Middle frontal gyrus (tissue), 1 donor: Measurements from ENCODE around the gene ZNF235.
"Not testable (repeated sequence)": the region's sequence is repeated elsewhere in the genome, so short reads cannot be mapped to it uniquely, and the experiment has no call there.

Experiments used
- DNase-seq: peaks from one replicate; pipeline ENCODE4 v3.0.0-alpha.2; 2015; ENCODE audit warnings: low spot score; ENCODE audit errors: extremely low spot score

ZNF235 gene

GRCh38 chr19:44304659-44305193 is at the start of gene ZNF235:
TSS of gene ZNF235 (minus strand) at chr19:44305025. CDS start at chr19:44303404, 1,621 bp downstream.
- DNase-seq: peak; percentile 93

- DNase-seq: no peak
These were observed 41.7 kb upstream of the ZNF235 start for GRCh38 chr19:44346556-44346955.

DNA sequence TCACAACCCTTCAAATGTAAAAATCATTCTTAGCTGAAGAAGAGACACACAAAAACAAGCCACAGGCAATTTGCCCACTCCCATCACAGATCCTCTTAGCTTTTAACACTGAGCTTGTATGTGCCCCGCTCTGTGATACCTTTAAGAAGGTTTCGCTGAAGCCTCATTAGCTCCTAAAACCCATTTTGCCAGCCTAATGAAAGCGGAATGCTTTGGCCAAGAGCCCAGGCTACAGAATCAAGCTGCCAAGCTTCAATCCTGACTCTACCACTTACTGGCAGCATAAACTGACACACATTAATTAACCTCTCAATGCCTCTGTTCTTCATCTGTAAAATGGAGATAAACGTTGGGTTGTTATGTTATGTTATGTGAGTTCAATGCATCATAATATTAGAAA is 41.1 kb upstream of the ZNF235 start:
- DNase-seq: no peak

DNA sequence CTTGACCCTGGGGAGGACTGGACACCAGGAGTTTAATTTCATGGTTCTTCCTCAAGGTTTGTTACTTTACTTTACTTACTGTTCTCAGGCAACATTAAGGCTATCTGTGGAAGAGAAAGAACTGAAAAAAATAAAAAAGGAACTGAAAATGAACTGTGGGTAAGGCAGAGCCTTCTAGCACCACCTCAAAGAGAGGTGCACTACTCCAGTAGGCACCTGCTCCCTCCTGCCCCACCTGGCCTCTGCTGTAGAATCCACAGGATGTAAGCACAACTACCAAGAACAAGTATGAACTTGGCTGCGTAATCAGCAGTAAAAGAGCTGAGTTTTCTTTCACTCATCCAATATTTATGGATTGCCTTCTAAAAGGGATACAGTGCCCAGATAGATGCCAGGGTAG is 39.4 kb upstream of the ZNF235 start:
- no peak for DNase-seq

- no peak for DNase-seq
These were observed 37.0 kb upstream of the ZNF235 start for GRCh38 chr19:44341794-44342193.

DNA sequence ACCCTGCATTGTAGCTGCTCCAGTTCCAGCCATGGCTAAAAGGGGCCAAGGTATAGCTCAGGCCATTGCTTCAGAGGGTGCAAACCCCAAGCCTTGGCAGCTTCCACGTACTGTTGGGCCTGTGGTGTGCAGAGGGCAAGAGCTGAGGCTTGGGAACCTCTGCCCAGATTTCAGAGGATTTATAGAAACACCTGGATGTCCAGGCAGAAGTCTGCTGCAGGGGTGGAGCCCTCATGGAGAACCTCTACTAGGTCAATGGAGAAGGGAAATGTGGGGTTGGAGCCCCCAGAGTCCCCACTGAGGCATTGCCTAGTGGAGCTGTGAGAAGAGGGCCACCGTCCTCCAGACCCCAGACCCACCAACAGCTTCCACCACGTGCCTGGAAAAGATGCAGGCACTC is 29.8 kb upstream of the ZNF235 start:
- not testable (repeated sequence) for DNase-seq

GRCh38 chr19:44332145-44332544 is 27.3 kb upstream of the ZNF235 start:
- DNase-seq: no peak

GRCh38 chr19:44315883-44316282 is 11.1 kb upstream of the ZNF235 start:
- no peak for DNase-seq

- no peak for DNase-seq
These were observed 8.4 kb upstream of the ZNF235 start for GRCh38 chr19:44313231-44313630.

DNA sequence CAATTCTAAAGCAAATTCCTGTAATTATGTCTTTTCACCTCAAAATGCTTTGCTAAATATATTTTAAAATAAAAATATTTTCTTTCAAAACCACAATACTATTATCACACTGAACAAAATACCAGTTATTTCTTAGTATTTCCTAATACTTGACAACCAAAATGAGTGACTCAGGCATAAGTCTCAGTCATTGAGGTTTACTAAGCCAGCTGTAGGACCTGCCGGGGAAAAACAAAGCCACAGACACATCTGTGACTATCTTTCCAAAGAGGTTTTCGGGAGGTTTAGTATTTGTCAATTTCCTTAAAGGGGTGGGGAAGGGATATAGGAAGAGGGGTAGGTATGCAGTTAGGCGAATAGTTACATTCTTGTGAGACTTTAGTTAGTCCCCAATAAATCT is 3.2 kb upstream of the ZNF235 start:
- DNase-seq: no peak

DNA sequence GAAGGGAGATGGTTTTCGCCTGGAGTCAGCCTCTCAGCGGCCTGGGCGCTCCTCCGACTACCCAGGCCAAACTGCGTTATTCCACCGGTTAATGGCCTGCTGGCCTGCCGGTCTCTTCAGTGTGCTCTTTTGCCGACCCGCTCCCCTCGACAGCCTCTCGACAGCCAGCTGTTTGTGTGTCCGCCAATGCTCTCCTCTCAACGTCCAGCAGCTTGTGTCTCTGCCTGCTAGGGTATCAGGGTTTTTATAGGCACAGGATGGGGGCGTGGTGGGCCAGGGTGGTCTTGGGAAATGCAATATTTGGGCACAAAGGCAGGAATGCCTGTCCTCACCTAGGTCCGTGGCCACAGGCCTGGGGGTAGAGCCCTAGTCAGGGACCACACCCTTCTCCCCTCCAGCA is 1.5 kb upstream of the ZNF235 start:
- DNase-seq: no peak

- DNase-seq: no peak
These were observed 632 bp upstream of the ZNF235 start for GRCh38 chr19:44305457-44305856.

- DNase-seq: no peak
These were observed 753 bp downstream of the ZNF235 start for GRCh38 chr19:44303976-44304568.

GRCh38 chr19:44303320-44303719 is 1.5 kb downstream of the ZNF235 start:
- DNase-seq: no peak

- DNase-seq: no peak
These were observed 19.9 kb downstream of the ZNF235 start for GRCh38 chr19:44284968-44285367.

DNA sequence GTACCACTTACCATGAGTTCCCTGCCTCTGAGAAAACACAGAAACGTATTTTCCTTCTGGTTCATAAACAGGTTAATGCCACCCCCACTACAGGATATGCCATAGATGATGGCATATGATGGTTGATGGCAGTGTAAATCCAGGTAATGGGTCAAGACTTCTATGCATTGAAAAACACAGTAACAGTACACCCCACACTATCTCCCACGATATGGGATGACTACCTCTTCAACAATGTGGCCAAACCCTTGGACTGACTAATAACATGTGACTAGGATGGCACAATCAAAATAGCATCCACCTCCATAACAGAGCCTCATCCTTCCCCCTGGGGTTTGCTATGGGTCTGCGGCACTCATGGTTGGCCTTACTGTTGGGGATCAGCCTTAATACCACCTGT is 22.0 kb downstream of the ZNF235 start:
- DNase-seq: no peak

DNA sequence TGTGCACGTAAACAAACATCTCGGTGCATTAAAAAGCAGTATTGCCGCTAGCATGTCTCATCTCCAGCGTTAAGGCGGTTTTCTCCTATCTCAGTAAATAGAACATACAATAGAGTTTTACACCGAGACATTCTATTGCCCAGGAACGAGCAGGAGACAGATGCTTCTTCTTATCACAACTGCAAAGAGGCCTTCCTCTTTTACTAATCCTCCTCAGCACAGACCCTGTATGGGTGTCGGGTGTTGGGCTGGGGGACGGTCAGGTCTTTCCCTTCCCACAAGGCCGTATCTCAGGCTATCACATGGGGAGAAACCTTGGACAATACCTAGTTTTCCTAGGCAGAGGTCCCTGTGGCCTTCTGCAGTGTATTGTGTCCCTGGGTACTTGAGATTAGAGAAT is 23.9 kb downstream of the ZNF235 start:
- no peak for DNase-seq

- no peak for DNase-seq
These were observed 26.6 kb downstream of the ZNF235 start for GRCh38 chr19:44278181-44278690.

GRCh38 chr19:44277331-44277730 is 27.5 kb downstream of the ZNF235 start:
- no peak for DNase-seq

DNA sequence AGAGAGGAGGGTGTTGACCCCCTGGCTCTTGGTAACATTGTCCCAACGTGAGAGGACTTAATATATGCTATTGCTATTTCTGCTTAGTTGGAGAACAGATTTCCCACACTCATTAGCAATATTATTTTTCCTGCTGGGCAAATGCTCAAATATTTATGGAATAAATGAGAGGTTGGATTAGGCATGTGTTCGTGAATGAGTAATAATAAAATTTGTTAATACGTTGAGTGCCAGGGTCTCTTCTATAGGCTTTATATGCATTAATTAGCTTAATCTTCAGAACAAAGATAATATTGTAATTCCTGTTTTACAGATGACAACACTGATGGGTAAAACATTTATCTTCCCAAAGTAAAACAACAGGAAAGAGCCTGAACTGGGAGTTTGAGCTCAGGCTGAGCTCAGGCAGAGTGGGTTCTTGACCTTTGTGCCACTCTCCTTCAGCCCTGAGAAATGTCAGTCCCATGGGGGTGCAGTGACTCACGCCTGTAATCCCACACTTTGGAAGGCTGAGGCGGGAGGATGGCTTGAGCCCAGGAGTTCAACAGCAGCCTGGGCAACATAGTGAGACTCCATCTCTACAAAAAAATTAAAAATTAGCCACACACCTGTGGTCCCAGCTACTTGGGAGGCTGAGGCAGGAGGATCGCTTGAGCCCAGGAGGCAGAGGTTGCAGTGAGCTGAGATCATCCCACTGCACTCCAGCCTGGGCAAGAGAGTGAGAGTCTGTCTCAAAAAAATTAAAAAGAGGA is 44.0 kb downstream of the ZNF235 start:
- no peak for DNase-seq

DNA sequence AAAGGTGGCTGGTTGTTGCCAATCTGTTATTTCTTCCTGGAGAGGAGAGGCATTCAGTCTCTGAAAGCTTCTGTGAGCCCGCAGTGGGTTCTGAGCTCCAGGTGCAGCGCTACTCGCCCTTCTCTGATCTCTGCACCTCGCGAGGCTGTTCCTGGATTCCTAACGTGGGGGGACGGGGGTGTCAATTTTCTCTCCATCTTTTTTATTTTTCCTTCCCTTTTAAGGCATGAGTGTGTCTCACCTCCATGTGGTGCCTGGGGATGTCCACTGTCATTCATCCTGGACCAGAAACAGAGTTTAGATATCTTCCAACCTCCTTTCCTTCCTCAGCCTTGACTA is 44.5 kb downstream of the ZNF235 start:
- no peak for DNase-seq

- DNase-seq: no peak
These were observed 45.9 kb downstream of the ZNF235 start for GRCh38 chr19:44258835-44259413.
